Testis (tissue), 3 donors: ENCODE results near the gene LEP. TPM values are rescaled to one million over a fixed set of nuclear protein-coding genes. Genes with fewer than 3 reads are reported as not detected.
A peak's percentile ranks its signal among the peaks of the same experiment; 100 is the strongest.

ENCODE experiments used
- DNase-seq: peaks from one replicate; pipeline ENCODE4 v3.0.0-alpha.2; 2019
- H3K27ac ChIP-seq, 2 donors: fragments of 200-600 bp; sonication (generic); one replicate each; pipeline ENCODE4 v1.5.1; 2019
- H3K27me3 ChIP-seq: fragments of 200-600 bp; sonication (generic); one replicate; pipeline ENCODE4 v1.5.1; 2019
- H3K36me3 ChIP-seq: fragments of 200-600 bp; sonication (generic); one replicate; pipeline ENCODE4 v1.5.1; 2017; ENCODE audit warnings: low read depth; ENCODE audit errors: missing control alignments
- H3K4me1 ChIP-seq: fragments of 200-600 bp; sonication (generic); one replicate; pipeline ENCODE4 v1.5.1; 2019
- H3K4me3 ChIP-seq, 2 donors: fragments of 200-600 bp; sonication (generic); one replicate each; pipeline ENCODE4 v1.5.1; 2017 to 2019
- H3K9me3 ChIP-seq: fragments of 200-600 bp; sonication (generic); one replicate; pipeline ENCODE4 v1.5.1; 2017
- POLR2A ChIP-seq: fragments of 450-650 bp; IDR thresholded peaks from one replicate; pipeline ENCODE4 v1.6.1; 2017; ENCODE audit warnings: antibody characterized with exemption, mild to moderate bottlenecking, moderate library complexity
- WGBS, 2 donors: methylation state at CpG; one replicate each; pipeline ENCODE4 v1.1.5; 2018; 5-methylcytosine and 5-hydroxymethylcytosine counted together
- intact Hi-C: fragments of 100-400 bp; cut with DNase I; formaldehyde crosslinking; loops from one replicate; pipeline ENCODE4 v1.15.1; 2023; ENCODE audit warnings: low total_unique reads
- polyA plus RNA-seq: library from polyadenylated mRNA; stranded (reverse); fragments of 350-450 nt; fragmentation: Illumina TruSeq; extraction: RNeasy Lipid Tissue Mini Kit (QIAGEN cat#74804); gene quantifications from one replicate; pipeline ENCODE4 v1.2.3, GENCODE V29; 2014; ENCODE audit warnings: low read depth, low replicate concordance; ENCODE audit not compliant: insufficient read depth
- total RNA-seq, 2 donors: library from RNA; depleted of rRNA; stranded (reverse); fragments of >200 nt; gene quantifications; one replicate each; pipeline ENCODE4 v1.2.3, GENCODE V29; 2016
- TF ChIP-seq, protein P1 (sequence below), 3 experiments: fragments of 450-650 bp in 2 of 3; fragments of 200-600 bp in 1 of 3; sonication (generic) in 1 of 3; IDR thresholded peaks; one replicate each; pipeline ENCODE4 v1.5.1; 2016 to 2019; ENCODE audit warnings: antibody characterized with exemption in 3 of 3, mild to moderate bottlenecking in 2 of 3, moderate library complexity in 1 of 3

LEP gene
- total and polyA plus RNA-seq, 3 donors from 2014 or later = 0.31 to 0.55 (median 0.46) TPM

GRCh38 chr7:128197989-128198580 lies 43.0 kb upstream of the LEP start:
- Histone ChIP-seq H3K27me3 (no peaks in the 10 kb centered on the region), H3K4me3 (no peak overlapping the region), H3K36me3 (no peaks in the 10 kb centered on the region), H3K9me3 (no peaks in the 10 kb centered on the region), H3K27ac (no peak overlapping the region), H3K4me1 (peaks cover 13% of the 10 kb centered on the region)
- no peak for DNase-seq
- 81 to 95% methylated on average over 2 to 4 of the region's 4 CpGs for WGBS, 2 donors
- intact Hi-C loops = no loop called here
- TF ChIP-seq POLR2A = no peak
- TF ChIP-seq, protein P1, sequence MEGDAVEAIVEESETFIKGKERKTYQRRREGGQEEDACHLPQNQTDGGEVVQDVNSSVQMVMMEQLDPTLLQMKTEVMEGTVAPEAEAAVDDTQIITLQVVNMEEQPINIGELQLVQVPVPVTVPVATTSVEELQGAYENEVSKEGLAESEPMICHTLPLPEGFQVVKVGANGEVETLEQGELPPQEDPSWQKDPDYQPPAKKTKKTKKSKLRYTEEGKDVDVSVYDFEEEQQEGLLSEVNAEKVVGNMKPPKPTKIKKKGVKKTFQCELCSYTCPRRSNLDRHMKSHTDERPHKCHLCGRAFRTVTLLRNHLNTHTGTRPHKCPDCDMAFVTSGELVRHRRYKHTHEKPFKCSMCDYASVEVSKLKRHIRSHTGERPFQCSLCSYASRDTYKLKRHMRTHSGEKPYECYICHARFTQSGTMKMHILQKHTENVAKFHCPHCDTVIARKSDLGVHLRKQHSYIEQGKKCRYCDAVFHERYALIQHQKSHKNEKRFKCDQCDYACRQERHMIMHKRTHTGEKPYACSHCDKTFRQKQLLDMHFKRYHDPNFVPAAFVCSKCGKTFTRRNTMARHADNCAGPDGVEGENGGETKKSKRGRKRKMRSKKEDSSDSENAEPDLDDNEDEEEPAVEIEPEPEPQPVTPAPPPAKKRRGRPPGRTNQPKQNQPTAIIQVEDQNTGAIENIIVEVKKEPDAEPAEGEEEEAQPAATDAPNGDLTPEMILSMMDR (IDR thresholded peaks at IDR 0.05) = no peak

DNA sequence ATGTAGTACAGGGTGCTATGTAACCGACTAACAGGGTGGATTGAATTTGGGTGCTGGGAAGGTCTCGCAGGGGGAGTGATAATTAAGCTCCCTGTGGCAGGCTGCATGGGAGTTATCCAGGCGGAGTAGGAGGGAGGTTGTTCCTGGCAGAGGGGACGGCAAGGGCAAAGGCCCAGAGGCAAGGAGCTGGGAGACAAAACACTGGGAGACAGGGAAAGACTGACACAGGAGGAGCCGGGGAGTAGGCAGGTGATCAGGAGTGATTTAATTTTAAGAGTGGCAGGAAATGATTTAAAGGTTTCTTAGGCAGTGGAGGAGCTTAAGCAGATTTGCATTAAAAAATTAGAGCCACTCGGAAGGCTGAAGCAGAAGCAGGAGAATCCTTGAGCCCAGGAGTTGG lies 40.7 kb upstream of the LEP start:
- H3K9me3 ChIP-seq = no peaks in the 10 kb centered on the region
- H3K27ac ChIP-seq = no peak overlapping the region
- H3K36me3 ChIP-seq = no peaks in the 10 kb centered on the region
- DNase-seq = no peak
- TF ChIP-seq POLR2A = no peak
- TF ChIP-seq, protein P1 (IDR thresholded peaks at IDR 0.05) = no peak
- H3K4me1 ChIP-seq = peaks cover 21% of the 10 kb centered on the region
- H3K4me3 ChIP-seq = peak overlapping the region; percentile 37 to 57
- H3K27me3 ChIP-seq = no peaks in the 10 kb centered on the region
- intact Hi-C loops = no loop called here
- WGBS, 2 donors = 61 to 62% methylated on average over 6 of the region's 6 CpGs

- peak overlapping the region; percentile 37 to 57 for H3K4me3 ChIP-seq
- TF ChIP-seq POLR2A = no peak
- TF ChIP-seq, protein P1 (IDR thresholded peaks at IDR 0.05) = no peak
- WGBS, 2 donors = 4 to 11% methylated on average over 11 to 37 of the region's 37 CpGs
Measured at GRCh38 chr7:128201067-128201689, 39.9 kb upstream of the LEP start.

DNA sequence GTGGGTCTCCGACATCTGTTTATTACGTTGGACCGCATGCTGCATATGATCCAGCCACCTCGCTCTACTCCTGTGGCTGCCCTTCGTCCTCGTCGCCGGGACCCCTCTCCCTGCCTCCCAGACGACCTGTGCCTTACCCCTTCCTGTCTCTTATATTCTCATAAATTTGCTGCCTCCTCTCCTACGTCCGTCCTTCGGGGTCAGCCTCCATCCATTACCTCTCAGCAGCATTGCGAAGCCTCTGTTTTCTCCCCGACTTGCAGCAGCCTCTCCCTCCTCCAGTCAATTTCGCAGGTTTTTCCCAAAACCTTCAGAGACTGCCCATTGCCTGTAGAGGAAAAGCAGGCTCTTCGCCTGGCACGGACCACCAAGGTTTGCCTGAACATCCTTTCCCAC lies 39.4 kb upstream of the LEP start:
- Histone ChIP-seq H3K27me3 (no peaks in the 10 kb centered on the region), H3K4me1 (peaks cover 21% of the 10 kb centered on the region), H3K27ac (no peak overlapping the region), H3K36me3 (no peaks in the 10 kb centered on the region), H3K4me3 (peak overlapping the region; percentile 37 to 57), H3K9me3 (no peaks in the 10 kb centered on the region)
- intact Hi-C loops = no loop called here
- TF ChIP-seq POLR2A = no peak
- TF ChIP-seq, protein P1 (IDR thresholded peaks at IDR 0.05) = no peak
- DNase-seq = no peak
- WGBS, 2 donors = 6 to 23% methylated on average over 17 of the region's 17 CpGs

More at GRCh38 chr7:128201067-128201689, 39.9 kb upstream of the LEP start:
- peak; percentile 85 for DNase-seq
- Histone ChIP-seq H3K27ac (no peak overlapping the region), H3K9me3 (no peaks in the 10 kb centered on the region), H3K36me3 (no peaks in the 10 kb centered on the region), H3K27me3 (no peaks in the 10 kb centered on the region), H3K4me1 (peaks cover 21% of the 10 kb centered on the region)
- intact Hi-C loops = no loop called here
